Rectal smooth muscle tissue (tissue), 1 donor: ENCODE measurements around the gene TSHZ2.

ENCODE experiments used
- H3K27ac ChIP-seq: one replicate; pipeline ENCODE4 v1.7.0; 2013; ENCODE audit warnings: low read depth, low read length, inconsistent platforms
- H3K27me3 ChIP-seq: one replicate; pipeline ENCODE4 v1.7.0; 2013; ENCODE audit warnings: low read length; ENCODE audit not compliant: control insufficient read depth, insufficient read depth
- H3K36me3 ChIP-seq: one replicate; pipeline ENCODE4 v1.7.0; 2013; ENCODE audit warnings: low read length; ENCODE audit not compliant: control insufficient read depth, insufficient read depth
- H3K4me1 ChIP-seq: one replicate; pipeline ENCODE4 v1.7.0; 2013; ENCODE audit warnings: low read length; ENCODE audit not compliant: control insufficient read depth, insufficient read depth
- H3K4me3 ChIP-seq: one replicate; pipeline ENCODE4 v1.7.0; 2013; ENCODE audit warnings: low read length
- H3K9ac ChIP-seq: one replicate; pipeline ENCODE4 v1.7.0; 2013; ENCODE audit warnings: low read length

TSHZ2 gene

GRCh38 chr20:52991830-52992229 is 19.7 kb downstream of the TSHZ2 start:
- H3K9ac ChIP-seq: no peak overlapping the region
- no peaks in the 10 kb centered on the region for H3K27me3 ChIP-seq
- no peaks in the 10 kb centered on the region for H3K36me3 ChIP-seq
- H3K4me1 ChIP-seq: no peaks in the 10 kb centered on the region
- no peak overlapping the region for H3K4me3 ChIP-seq
- no peak overlapping the region for H3K27ac ChIP-seq

DNA sequence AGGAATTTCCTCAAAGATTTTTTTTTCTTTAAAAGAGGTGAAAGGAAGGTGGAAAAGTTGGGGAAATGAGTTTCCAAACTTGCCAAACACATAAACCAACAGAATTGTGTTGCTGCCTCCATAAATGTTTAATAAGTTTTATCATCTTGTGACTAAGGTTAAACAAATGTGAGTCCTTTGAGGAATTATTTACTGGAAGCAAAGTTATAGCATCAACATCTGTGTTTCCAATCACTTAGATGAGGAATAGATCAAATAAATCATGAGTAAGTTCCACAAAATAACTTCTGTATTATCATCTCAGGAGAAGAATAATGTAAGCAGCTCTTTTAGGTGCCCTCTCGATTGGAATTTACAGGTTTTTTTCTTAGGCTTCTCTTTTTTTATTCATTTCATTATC is 20.5 kb downstream of the TSHZ2 start:
- Histone ChIP-seq H3K9ac (no peak overlapping the region), H3K27me3 (no peaks in the 10 kb centered on the region), H3K27ac (no peak overlapping the region), H3K36me3 (no peaks in the 10 kb centered on the region), H3K4me1 (no peaks in the 10 kb centered on the region), H3K4me3 (no peak overlapping the region)

DNA sequence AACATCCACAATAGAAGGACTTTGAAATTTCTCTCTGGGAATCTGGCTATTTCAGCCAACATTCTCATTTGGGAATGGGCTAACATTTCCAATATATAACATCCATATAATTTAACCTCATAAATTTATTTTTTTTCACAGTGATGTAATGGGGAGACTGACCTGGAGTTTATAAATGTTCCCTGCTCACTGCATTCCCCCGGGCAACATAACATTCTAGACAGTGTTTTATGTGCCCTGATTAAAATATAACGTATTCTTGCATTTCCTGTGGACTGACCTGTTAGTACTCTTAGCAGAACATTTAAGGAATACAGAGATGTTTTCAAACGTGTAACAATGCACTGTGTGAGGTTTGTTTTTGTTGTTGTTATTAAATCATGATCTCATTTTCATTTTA is 20.9 kb downstream of the TSHZ2 start:
- Histone ChIP-seq H3K4me3 (no peak overlapping the region), H3K36me3 (no peaks in the 10 kb centered on the region), H3K9ac (no peak overlapping the region), H3K27ac (no peak overlapping the region), H3K4me1 (no peaks in the 10 kb centered on the region), H3K27me3 (no peaks in the 10 kb centered on the region)

DNA sequence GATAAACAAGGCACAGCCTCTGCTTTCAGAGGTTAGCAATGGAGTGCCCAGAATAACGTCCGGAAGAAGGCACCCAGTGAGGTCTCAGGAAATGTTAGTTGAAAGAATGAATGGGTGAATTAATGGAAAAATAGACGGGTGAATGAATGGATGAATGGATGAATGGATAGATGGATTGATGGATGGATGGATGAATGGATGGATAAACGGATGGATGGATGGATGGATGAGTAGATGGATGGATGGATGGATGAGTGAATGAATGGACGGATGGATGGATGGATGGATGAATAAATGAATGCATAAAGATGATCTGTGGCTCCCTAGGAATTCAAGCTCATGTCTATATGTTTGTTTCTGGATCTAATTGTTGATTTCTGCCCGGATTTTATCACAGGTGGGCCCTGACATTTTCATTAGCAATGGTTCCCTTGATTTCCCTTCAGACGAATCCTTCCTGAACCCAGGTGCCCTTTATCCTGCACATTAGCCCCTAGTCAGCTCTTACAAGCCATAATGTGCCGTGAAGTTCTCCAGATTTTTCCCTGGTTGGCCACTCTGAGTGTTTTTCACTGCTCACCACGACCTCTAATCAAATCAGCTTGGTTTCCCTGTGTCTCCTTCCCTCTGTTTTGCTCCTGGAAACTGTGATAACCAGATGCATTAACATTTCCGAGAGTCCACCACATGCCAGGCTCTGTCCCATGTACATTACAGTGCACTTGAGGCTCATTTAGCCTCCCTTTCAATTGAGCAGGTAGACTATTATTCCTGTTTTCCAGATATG is 22.2 kb downstream of the TSHZ2 start:
- H3K27ac ChIP-seq: no peak overlapping the region
- H3K27me3 ChIP-seq: no peaks in the 10 kb centered on the region
- no peak overlapping the region for H3K4me3 ChIP-seq
- no peaks in the 10 kb centered on the region for H3K4me1 ChIP-seq
- H3K9ac ChIP-seq: no peak overlapping the region
- H3K36me3 ChIP-seq: no peaks in the 10 kb centered on the region

DNA sequence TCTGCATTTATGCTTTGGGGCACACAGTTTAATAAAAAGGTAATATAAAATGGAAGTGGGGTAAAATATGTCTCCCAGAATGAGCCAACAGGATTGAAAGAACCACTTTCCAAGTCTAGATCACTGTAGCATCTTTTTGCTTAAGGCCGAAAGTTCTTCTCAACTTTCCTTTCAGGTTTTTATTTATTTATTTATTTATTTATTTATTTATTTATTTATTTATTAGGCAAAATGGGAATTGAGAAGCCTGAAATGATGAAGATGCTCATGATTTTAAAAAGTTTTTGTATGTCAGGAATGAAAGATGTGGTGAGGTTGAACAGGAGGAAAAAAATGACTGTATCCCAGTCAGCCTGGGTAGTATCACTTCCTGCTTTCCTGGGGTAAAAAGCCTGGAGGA is 24.0 kb downstream of the TSHZ2 start:
- Histone ChIP-seq H3K9ac (no peak overlapping the region), H3K27me3 (no peaks in the 10 kb centered on the region), H3K4me1 (no peaks in the 10 kb centered on the region), H3K27ac (no peak overlapping the region), H3K36me3 (no peaks in the 10 kb centered on the region), H3K4me3 (no peak overlapping the region)

GRCh38 chr20:52996658-52997057 is 24.5 kb downstream of the TSHZ2 start:
- Histone ChIP-seq H3K27me3 (no peaks in the 10 kb centered on the region), H3K4me1 (no peaks in the 10 kb centered on the region), H3K9ac (no peak overlapping the region), H3K4me3 (no peak overlapping the region), H3K27ac (no peak overlapping the region), H3K36me3 (no peaks in the 10 kb centered on the region)

- no peaks in the 10 kb centered on the region for H3K27me3 ChIP-seq
These were observed 26.1 kb downstream of the TSHZ2 start for GRCh38 chr20:52998268-52998667.

GRCh38 chr20:52999040-52999439 is 26.9 kb downstream of the TSHZ2 start:
- H3K27ac ChIP-seq: no peak overlapping the region
- no peaks in the 10 kb centered on the region for H3K4me1 ChIP-seq
- no peaks in the 10 kb centered on the region for H3K36me3 ChIP-seq
- no peaks in the 10 kb centered on the region for H3K27me3 ChIP-seq
- H3K9ac ChIP-seq: no peak overlapping the region
- H3K4me3 ChIP-seq: no peak overlapping the region

More at GRCh38 chr20:52998268-52998667, 26.1 kb downstream of the TSHZ2 start:
- H3K9ac ChIP-seq: no peak overlapping the region
- H3K36me3 ChIP-seq: no peaks in the 10 kb centered on the region
- H3K4me3 ChIP-seq: no peak overlapping the region
- no peak overlapping the region for H3K27ac ChIP-seq
- no peaks in the 10 kb centered on the region for H3K4me1 ChIP-seq

DNA sequence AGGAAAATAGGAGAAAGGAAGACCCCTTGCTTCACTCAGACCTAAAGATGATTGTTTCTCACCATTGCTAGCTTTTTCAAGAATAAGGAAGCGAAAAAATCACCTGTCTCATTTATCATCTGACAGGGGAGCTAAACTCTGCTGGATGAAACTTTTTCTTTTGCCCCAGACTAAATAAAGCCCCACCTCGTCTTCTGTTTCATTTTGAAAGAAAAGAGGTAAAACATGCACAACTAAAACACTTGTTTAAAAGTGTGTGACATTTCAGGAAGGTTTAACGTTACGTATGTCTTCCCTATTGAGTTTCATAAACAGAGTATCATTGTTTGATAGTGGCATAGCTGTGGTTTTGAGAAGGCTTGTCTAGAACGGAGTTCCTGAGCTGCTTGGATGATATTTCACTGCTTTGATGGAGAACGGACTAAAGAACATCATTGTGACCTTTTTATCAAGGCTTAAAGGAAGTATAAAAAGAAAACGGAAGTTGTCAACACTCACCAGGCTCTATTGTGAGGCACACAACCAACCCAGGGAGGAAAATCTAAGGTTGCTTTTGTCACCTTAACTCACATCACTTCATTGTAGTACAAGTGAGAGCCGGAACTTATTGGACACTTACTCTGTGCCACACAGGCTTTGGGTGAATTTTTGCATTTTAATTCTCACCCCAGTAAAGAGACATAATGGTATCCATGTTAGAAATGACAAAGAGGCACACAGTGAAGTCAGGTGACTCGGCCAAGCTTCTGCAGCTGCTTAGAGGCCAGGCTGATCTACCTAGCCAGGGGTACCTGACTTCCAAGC is 29.5 kb downstream of the TSHZ2 start:
- H3K4me3 ChIP-seq: no peak overlapping the region
- H3K27me3 ChIP-seq: no peaks in the 10 kb centered on the region
- no peaks in the 10 kb centered on the region for H3K4me1 ChIP-seq
- no peak overlapping the region for H3K9ac ChIP-seq
- H3K36me3 ChIP-seq: no peaks in the 10 kb centered on the region
- no peak overlapping the region for H3K27ac ChIP-seq

DNA sequence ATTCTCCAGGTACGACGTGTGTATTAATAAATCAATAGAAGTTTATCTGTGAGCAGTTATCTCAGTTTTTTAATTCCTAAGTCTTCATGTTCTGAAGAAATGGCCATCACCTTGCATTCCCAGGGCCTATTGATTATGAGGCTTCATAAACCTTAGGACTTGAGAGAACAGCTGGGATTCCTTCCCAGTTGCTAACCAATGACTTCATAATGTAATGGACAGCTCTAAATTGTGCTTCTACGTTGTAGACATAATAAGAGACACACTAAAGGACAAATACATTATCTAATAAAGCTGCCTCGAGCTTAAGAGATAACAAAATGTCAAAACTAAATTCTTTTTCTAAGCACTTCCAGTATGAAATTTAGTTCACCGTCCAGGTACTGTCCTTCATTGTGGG is 30.6 kb downstream of the TSHZ2 start:
- H3K27ac ChIP-seq: no peak overlapping the region
- H3K4me3 ChIP-seq: no peak overlapping the region
- H3K9ac ChIP-seq: no peak overlapping the region
- no peaks in the 10 kb centered on the region for H3K4me1 ChIP-seq
- no peaks in the 10 kb centered on the region for H3K27me3 ChIP-seq
- H3K36me3 ChIP-seq: no peaks in the 10 kb centered on the region

- H3K4me1 ChIP-seq: no peaks in the 10 kb centered on the region
- H3K36me3 ChIP-seq: no peaks in the 10 kb centered on the region
- no peak overlapping the region for H3K27ac ChIP-seq
- no peak overlapping the region for H3K4me3 ChIP-seq
- no peaks in the 10 kb centered on the region for H3K27me3 ChIP-seq
- no peak overlapping the region for H3K9ac ChIP-seq
These were observed 31.4 kb downstream of the TSHZ2 start for GRCh38 chr20:53003420-53004154.

- Histone ChIP-seq H3K27me3 (no peaks in the 10 kb centered on the region), H3K9ac (no peak overlapping the region), H3K4me3 (no peak overlapping the region), H3K4me1 (no peaks in the 10 kb centered on the region), H3K36me3 (no peaks in the 10 kb centered on the region), H3K27ac (no peak overlapping the region)
These were observed 32.2 kb downstream of the TSHZ2 start for GRCh38 chr20:53004267-53004813.
